HG03066 (cell line): ENCODE measurements around the gene LMOD3.

ENCODE experiments used
- ATAC-seq: cut with Tn5 transposase; IDR thresholded peaks from one replicate; pipeline ENCODE4 v1.9.1; 2021; ENCODE audit warnings: low read depth; ENCODE audit not compliant: unreplicated experiment

LMOD3 gene

GRCh38 chr3:69126999-69127398 lies 4.6 kb upstream of the LMOD3 start:
- no peak for ATAC-seq

- ATAC-seq = no peak
These were observed 3.8 kb upstream of the LMOD3 start for GRCh38 chr3:69126216-69126615.

- ATAC-seq = no peak
These were observed 445 bp downstream of the LMOD3 start for GRCh38 chr3:69121950-69122349.

DNA sequence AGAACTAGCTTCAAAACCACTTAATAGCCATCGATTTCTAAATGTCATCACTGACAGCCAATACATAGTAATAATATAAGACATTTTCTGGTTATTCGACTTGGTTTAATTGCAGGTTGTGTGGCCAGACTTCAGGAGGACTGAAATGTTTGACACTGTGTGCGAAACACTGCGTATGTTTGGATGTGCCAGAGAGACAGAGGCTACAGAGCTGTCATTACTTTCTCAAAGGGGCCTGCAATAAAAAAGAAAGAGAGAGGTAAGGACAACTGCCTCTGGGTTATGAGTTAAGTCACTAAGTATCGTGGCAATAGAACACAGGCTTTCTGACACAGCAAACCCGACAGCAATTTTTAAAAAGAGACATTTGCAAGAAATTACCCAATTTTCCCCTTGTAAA lies 882 bp downstream of the LMOD3 start:
- ATAC-seq = no peak

GRCh38 chr3:69120879-69121464 lies 1.4 kb downstream of the LMOD3 start:
- peak; percentile 87 for ATAC-seq

DNA sequence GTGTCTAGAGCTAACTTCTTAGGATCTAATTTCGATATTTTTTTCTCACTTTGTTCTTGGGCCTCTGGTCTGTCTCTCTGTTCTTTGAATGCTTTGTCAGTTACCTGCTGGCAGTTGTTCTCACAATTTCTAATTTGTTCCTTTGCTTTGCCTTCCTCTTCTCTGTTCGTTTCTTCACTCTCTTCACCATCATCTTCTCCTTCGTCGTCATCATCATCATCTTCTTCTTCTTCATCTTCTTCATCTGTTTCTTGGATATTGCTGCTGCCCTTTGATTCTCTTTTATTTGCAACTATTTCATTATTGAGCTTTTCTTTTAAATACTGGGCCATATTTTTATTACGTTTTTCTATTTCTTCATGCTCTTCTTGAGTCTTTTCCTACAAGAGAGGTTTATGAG lies 2.7 kb downstream of the LMOD3 start:
- ATAC-seq = no peak

DNA sequence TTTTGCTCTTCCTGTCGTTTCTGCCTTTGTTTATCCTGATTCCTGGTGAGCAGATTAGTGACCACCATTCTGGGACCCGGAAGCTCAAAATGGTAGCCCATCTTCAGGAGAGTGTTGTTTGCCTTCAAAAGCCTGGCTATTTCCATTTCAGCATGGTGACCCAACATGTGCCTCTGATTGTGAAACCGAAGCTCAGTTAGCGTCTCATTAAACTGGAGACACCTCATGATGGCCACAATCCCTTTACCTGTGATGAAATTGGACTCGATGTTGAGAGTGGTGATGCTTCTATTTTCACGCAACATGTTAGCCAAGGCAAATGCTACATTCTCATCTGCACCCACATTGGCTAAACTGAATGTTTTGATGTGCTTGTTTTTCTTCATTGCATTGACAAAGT lies 3.3 kb downstream of the LMOD3 start:
- ATAC-seq = no peak

DNA sequence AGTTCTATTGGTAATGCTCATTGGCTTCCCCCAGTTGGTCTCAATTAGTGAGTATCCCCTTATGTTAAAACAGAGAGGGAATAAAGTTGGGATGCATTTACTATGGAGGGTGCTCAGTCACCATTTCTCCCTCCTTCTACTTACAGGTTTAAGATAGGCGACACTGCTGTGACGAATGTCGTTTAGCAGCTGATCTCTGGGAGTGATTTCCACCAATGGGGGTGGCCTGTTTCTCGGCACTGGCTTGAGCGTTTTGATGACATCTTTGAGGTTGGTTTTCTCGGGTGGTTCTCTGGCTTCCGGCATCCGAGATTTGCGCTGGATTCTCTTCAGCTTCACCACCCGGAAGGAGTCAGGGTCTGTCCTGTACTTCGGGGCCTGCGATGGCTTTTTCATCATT lies 3.8 kb downstream of the LMOD3 start:
- ATAC-seq = no peak

- no peak for ATAC-seq
These were observed 5.5 kb downstream of the LMOD3 start for GRCh38 chr3:69116897-69117296.

DNA sequence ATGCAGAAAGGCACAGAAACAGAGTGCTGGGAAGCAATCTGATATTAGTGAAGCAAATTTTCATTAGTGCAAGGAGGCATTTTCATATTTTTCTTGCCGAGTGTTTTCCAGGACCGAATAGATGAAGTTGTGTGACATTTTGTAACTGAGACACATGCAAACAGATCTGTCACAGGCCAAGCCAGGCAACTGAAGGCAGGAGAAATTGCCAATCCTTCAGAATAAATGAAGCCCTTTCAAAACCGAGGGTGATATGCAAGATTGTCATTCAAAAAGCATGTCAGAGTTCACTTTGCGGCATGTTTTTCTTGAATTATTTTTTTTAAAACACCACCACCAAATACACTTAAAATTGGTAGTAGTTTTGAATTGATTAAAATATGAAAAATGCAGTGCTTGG lies 6.2 kb downstream of the LMOD3 start:
- no peak for ATAC-seq

- no peak for ATAC-seq
These were observed 6.7 kb downstream of the LMOD3 start for GRCh38 chr3:69115731-69116130.

DNA sequence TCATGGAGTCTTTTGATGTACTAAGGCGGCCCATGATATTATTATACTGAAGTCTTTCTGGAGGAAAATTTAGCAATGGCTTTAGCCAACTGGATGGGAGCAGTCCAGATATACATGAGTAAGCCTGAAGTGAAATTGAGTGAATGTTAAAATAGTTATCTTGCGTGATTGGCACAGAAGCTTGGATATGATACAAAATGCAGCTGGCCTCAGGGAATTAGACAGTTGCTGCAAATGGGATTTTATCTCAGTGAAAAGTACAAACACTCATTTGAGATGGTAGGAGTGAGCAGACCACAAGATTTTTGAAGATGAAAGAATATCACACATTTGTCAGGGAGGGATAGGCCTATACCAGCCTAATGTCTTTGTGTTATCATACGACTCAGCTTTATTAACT lies 8.9 kb downstream of the LMOD3 start:
- no peak for ATAC-seq

GRCh38 chr3:69110941-69111546 lies 11.4 kb downstream of the LMOD3 start:
- ATAC-seq = no peak

- ATAC-seq = no peak
These were observed 13.6 kb downstream of the LMOD3 start for GRCh38 chr3:69108811-69109210.

DNA sequence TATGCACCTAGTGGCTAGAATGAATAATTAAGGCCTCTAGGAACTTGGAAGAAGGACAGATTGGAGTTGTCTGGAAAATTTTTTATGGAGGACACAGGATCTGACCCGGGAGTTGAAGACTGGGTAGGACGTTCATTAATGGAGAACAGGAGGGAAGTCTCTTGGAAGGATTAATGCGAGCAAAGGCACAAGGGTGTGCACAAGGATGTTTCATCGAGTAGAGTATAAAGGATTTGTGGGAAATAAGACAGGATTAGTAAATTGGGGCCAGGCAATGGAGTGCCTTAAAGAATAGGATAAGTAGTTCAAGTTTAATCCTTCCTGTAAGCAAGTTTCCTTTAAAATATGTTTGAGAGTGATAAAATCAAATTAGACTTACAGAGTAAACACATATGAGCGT lies 14.6 kb downstream of the LMOD3 start:
- ATAC-seq = no peak

DNA sequence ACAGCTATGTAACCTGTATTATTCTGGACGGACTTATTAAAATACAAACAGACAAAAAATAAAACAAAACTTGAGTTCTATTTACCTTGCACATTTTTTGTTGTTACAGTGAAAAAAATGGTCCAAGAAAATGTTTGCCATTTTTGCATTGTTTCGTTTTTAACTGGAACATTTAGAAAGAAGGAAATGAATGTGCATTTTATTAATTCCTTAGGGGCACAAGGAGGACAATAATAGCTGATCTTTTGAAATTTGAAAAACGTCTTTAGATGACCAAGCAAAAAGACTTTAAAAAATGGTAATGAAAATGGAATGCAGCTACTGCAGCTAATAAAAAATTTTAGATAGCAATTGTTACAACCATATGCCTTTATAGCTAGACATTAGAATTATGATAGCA lies 17.1 kb downstream of the LMOD3 start:
- ATAC-seq = no peak

DNA sequence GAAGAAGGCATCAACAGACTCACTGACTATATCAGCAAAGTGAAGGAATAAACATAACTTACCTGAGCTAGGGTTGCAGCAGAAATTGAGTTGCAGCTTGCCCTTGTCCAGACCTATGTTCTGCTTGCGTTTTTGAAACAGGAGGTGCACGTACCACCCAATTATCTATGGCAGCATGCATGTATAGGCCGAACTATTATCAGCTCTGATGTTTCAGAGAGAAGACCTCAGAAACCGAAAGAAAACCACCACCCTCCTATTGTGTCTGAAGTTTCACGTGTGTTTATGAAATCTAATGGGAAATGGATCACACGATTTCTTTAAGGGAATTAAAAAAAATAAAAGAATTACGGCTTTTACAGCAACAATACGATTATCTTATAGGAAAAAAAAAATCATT lies 17.8 kb downstream of the LMOD3 start:
- ATAC-seq = no peak

GRCh38 chr3:69103123-69103522 lies 19.3 kb downstream of the LMOD3 start:
- no peak for ATAC-seq

- no peak for ATAC-seq
These were observed 20.0 kb downstream of the LMOD3 start for GRCh38 chr3:69102384-69102783.

GRCh38 chr3:69099576-69099975 lies 22.8 kb downstream of the LMOD3 start:
- no peak for ATAC-seq

GRCh38 chr3:69097407-69098086 lies 24.8 kb downstream of the LMOD3 start:
- ATAC-seq = no peak

DNA sequence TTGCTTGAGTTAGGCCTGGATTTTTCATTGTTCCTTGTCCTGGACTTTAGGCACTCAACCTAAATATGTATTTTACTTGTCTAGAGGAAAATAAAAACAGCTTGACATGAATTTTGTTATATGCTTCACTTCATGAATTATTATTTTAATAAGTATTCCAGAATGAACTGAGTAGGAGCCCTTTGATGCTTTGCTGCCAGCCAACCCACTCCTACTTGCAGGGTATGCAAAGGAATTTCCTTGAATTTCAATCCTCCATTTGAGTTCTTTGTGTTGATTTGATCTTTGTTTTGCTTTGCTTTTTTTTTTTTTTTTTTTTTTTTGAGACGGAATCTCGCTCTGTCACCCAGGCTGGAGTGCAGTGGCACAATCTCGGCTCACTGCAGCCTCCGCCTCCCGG lies 26.1 kb downstream of the LMOD3 start:
- no peak for ATAC-seq
